Stimulated activated CD4-positive, alpha-beta T cell treated with anti-CD3 and anti-CD28 coated beads, Interleukin-15, amount 100 ng/mL, for 1 hour (primary cell): ENCODE measurements around the gene ABCC4.

ENCODE experiments used
- DNase-seq, 2 donors: peaks; one replicate each; pipeline ENCODE4 v3.0.0-alpha.2; 2020; ENCODE audit warnings: low read depth in 1 of 2, low spot score in 1 of 2

Gene ABCC4

GRCh38 chr13:95121516-95121915 lies 179.7 kb downstream of the ABCC4 start:
- no peak for DNase-seq

- DNase-seq: no peak
Measured at GRCh38 chr13:95120650-95121049, 180.6 kb downstream of the ABCC4 start.

GRCh38 chr13:95118541-95119324 lies 182.5 kb downstream of the ABCC4 start:
- no peak for DNase-seq

GRCh38 chr13:95117092-95117491 lies 184.2 kb downstream of the ABCC4 start:
- no peak for DNase-seq

- no peak for DNase-seq
Measured at GRCh38 chr13:95115525-95115924, 185.7 kb downstream of the ABCC4 start.

GRCh38 chr13:95113601-95114000 lies 187.7 kb downstream of the ABCC4 start:
- DNase-seq: no peak

- no peak for DNase-seq
Measured at GRCh38 chr13:95112883-95113282, 188.4 kb downstream of the ABCC4 start.

GRCh38 chr13:95111608-95112007 lies 189.6 kb downstream of the ABCC4 start:
- DNase-seq: no peak

- no peak for DNase-seq
Measured at GRCh38 chr13:95106562-95106961, 194.7 kb downstream of the ABCC4 start.

- DNase-seq: no peak
Measured at GRCh38 chr13:95100525-95101433, 200.5 kb downstream of the ABCC4 start.

- no peak for DNase-seq
Measured at GRCh38 chr13:95099541-95099940, 201.7 kb downstream of the ABCC4 start.

- DNase-seq: no peak
Measured at GRCh38 chr13:95098916-95099315, 202.3 kb downstream of the ABCC4 start.

- no peak for DNase-seq
Measured at GRCh38 chr13:95091755-95092154, 209.5 kb downstream of the ABCC4 start.

GRCh38 chr13:95087746-95088305 lies 213.4 kb downstream of the ABCC4 start:
- no peak for DNase-seq

- no peak for DNase-seq
Measured at GRCh38 chr13:95086761-95087160, 214.5 kb downstream of the ABCC4 start.

GRCh38 chr13:95083758-95084157 lies 217.5 kb downstream of the ABCC4 start:
- no peak for DNase-seq

- no peak for DNase-seq
Measured at GRCh38 chr13:95083066-95083465, 218.2 kb downstream of the ABCC4 start.

- no peak for DNase-seq
Measured at GRCh38 chr13:95075506-95075905, 225.7 kb downstream of the ABCC4 start.

GRCh38 chr13:95074820-95075219 lies 226.4 kb downstream of the ABCC4 start:
- no peak for DNase-seq

- DNase-seq: no peak
Measured at GRCh38 chr13:95073747-95074311, 227.4 kb downstream of the ABCC4 start.

GRCh38 chr13:95067303-95067702 lies 233.9 kb downstream of the ABCC4 start:
- DNase-seq: no peak
